Liver (tissue), 3 donors: ENCODE data around the gene HPS6.

Experiments
- CTCF ChIP-seq: fragments of 150-350 bp; IDR thresholded peaks from 2 replicates; pipeline ENCODE4 v1.5.1; 2017; ENCODE audit warnings: improper control_type of control experiment, low read depth, low read length; ENCODE audit not compliant: missing input control
- GABPA ChIP-seq, 2 donors: IDR thresholded peaks in 1 of 2; conservative IDR thresholded peaks in 1 of 2; 2 replicates each; pipeline ENCODE4 v1.6.1; 2016; ENCODE audit warnings: antibody characterized with exemption in 2 of 2, mild to moderate bottlenecking in 1 of 2, moderate library complexity in 1 of 2
- MAX ChIP-seq: IDR thresholded peaks from 2 replicates; pipeline ENCODE4 v1.6.1; 2016; ENCODE audit warnings: antibody characterized with exemption
- REST ChIP-seq: IDR thresholded peaks from 2 replicates; pipeline ENCODE4 v1.6.1; 2016; ENCODE audit warnings: antibody characterized with exemption, mild to moderate bottlenecking
- SP1 ChIP-seq: IDR thresholded peaks from 2 replicates; pipeline ENCODE4 v1.6.1; 2018; ENCODE audit warnings: antibody characterized with exemption, mild to moderate bottlenecking
- TAF1 ChIP-seq: conservative IDR thresholded peaks from 2 replicates; pipeline ENCODE4 v1.6.1; 2016; ENCODE audit warnings: antibody characterized with exemption, mild to moderate bottlenecking
- YY1 ChIP-seq: IDR thresholded peaks from 2 replicates; pipeline ENCODE4 v1.6.1; 2016; ENCODE audit warnings: antibody characterized with exemption, mild to moderate bottlenecking
- donor health status: healthy.
- donor health status: healthy.

- no peak for TF ChIP-seq CTCF
- no peak for TF ChIP-seq SP1
- no peak for TF ChIP-seq MAX
- TF ChIP-seq TAF1, result no peak
- TF ChIP-seq YY1, result no peak
- no peak for TF ChIP-seq GABPA (IDR thresholded peaks at IDR 0.05 in 1 of 2, conservative IDR thresholded peaks at IDR 0.05 in 1 of 2)
- no peak for TF ChIP-seq REST
Measured at GRCh38 chr10:102083541-102083940, 18.4 kb downstream of the HPS6 start.
